ENCODE data around the gene SRSF2.
A peak's percentile ranks its signal among the peaks of the same experiment; 100 is the strongest.
"Not testable (repeated sequence)": the region's sequence is repeated elsewhere in the genome, so short reads cannot be mapped to it uniquely, and the experiment has no call there.

Gene SRSF2

GRCh38 chr17:76726231-76726775 is 10.8 kb downstream of the SRSF2 start, which contains the start of gene JMJD6:
Gene JMJD6 (minus strand): TSS chr17:76726606. CDS start chr17:76726475, 131 bp downstream.
- Histone ChIP-seq H3K27me3 (ENCODE audit: control insufficient read depth, insufficient read depth, low read length) (no peaks in the 10 kb centered on the region), H3K36me3 (ENCODE audit: control insufficient read depth, low read depth, low read length) (peaks cover 28% of the 10 kb centered on the region), H3K27ac (ENCODE audit: low read length) (peak within 1 kb of the TSS; percentile 90), H3K9ac (ENCODE audit: low read length) (peak within 1 kb of the TSS; percentile 94), H3K4me3 (ENCODE audit: low read length) (peak within 1 kb of the TSS; percentile 88), H3K9me3 (ENCODE audit: control insufficient read depth, low read depth, low read length) (no peaks in the 10 kb centered on the region), H3K4me1 (ENCODE audit: control insufficient read depth, low read depth, low read length) (peaks cover 9% of the 10 kb centered on the region)

DNA sequence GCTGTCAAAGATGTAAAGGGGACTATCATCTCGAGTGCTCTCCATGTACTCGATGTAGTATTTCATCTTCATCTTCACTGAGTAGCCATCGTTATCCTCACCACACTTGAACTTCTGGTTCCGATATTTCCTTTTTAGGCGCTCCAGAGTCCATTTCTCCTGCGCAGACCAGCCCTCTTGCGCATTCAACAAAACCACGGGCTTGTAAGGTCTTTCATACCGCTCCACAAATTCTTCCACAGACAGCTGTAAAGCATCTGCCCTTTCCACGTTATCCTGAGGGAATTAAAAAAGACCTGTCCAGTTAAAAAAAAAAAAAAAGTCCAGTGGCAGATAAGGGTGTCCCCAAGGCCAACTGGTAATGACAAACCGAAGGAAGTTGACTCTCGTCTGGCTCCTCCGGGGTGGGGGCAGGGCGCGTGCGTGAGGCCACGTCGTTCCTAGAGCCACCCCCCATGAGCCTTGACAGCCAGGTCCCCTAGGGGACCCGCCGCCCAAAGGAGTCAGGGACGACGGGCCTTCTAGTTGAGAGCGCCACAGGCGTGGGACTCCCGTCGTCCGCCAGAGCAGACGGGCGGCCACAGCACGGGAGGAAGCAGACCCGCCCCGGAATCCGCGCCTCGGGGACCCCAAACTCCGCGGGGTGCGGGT is 11.4 kb downstream of the SRSF2 start:
- Histone ChIP-seq H3K4me1 (ENCODE audit: control insufficient read depth, low read depth, low read length) (peaks cover 9% of the 10 kb centered on the region), H3K9me3 (ENCODE audit: control insufficient read depth, low read depth, low read length) (no peaks in the 10 kb centered on the region), H3K4me3 (ENCODE audit: low read length) (peak overlapping the region; percentile 88), H3K36me3 (ENCODE audit: control insufficient read depth, low read depth, low read length) (peaks cover 33% of the 10 kb centered on the region), H3K27me3 (ENCODE audit: control insufficient read depth, insufficient read depth, low read length) (no peaks in the 10 kb centered on the region), H3K9ac (ENCODE audit: low read length) (peak overlapping the region; percentile 59), H3K27ac (ENCODE audit: low read length) (no peak overlapping the region)

- Histone ChIP-seq H3K9me3 (ENCODE audit: control insufficient read depth, low read depth, low read length) (no peaks in the 10 kb centered on the region), H3K4me1 (ENCODE audit: control insufficient read depth, low read depth, low read length) (peaks cover 9% of the 10 kb centered on the region), H3K27ac (ENCODE audit: low read length) (no peak overlapping the region), H3K36me3 (ENCODE audit: control insufficient read depth, low read depth, low read length) (peaks cover 48% of the 10 kb centered on the region), H3K27me3 (ENCODE audit: control insufficient read depth, insufficient read depth, low read length) (no peaks in the 10 kb centered on the region), H3K4me3 (ENCODE audit: low read length) (no peak overlapping the region), H3K9ac (ENCODE audit: low read length) (no peak overlapping the region)
Observed at GRCh38 chr17:76723812-76724211, 13.3 kb downstream of the SRSF2 start.

GRCh38 chr17:76722977-76723376 is 14.2 kb downstream of the SRSF2 start:
- not testable (repeated sequence) for H3K4me1 ChIP-seq (ENCODE audit: control insufficient read depth, low read depth, low read length); H3K4me3 ChIP-seq (ENCODE audit: low read length); H3K27ac ChIP-seq (ENCODE audit: low read length); H3K27me3 ChIP-seq (ENCODE audit: control insufficient read depth, insufficient read depth, low read length); H3K9me3 ChIP-seq (ENCODE audit: control insufficient read depth, low read depth, low read length); H3K9ac ChIP-seq (ENCODE audit: low read length)
- H3K36me3 ChIP-seq (ENCODE audit: control insufficient read depth, low read depth, low read length): peaks cover 56% of the 10 kb centered on the region

DNA sequence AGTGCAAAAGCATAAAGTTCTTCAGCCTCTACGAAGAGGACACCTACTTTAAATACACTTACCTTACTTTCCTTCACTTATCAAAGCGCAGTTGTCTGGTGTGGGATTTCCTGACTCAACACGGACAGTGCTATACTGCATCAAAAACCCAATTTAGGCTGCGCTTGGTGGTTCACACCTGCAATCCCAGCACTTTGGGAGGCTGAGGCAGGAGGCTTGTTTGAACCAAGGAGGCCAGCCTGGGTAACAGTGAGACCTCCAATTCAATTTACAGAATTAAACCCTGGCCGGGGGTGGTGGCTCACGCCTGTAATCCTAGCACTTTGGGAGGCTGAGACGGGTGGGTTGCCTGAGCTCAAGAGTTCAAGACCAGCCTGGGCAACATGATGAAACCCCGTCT is 14.9 kb downstream of the SRSF2 start:
- Histone ChIP-seq H3K9me3 (ENCODE audit: control insufficient read depth, low read depth, low read length) (no peaks in the 10 kb centered on the region), H3K4me1 (ENCODE audit: control insufficient read depth, low read depth, low read length) (peaks cover 3% of the 10 kb centered on the region), H3K4me3 (ENCODE audit: low read length) (no peak overlapping the region), H3K36me3 (ENCODE audit: control insufficient read depth, low read depth, low read length) (peaks cover 56% of the 10 kb centered on the region), H3K9ac (ENCODE audit: low read length) (no peak overlapping the region), H3K27me3 (ENCODE audit: control insufficient read depth, insufficient read depth, low read length) (no peaks in the 10 kb centered on the region), H3K27ac (ENCODE audit: low read length) (no peak overlapping the region)

- Histone ChIP-seq H3K9me3 (ENCODE audit: control insufficient read depth, low read depth, low read length) (no peaks in the 10 kb centered on the region), H3K4me3 (ENCODE audit: low read length) (no peak overlapping the region), H3K36me3 (ENCODE audit: control insufficient read depth, low read depth, low read length) (peaks cover 58% of the 10 kb centered on the region), H3K4me1 (ENCODE audit: control insufficient read depth, low read depth, low read length) (peaks cover 3% of the 10 kb centered on the region), H3K9ac (ENCODE audit: low read length) (no peak overlapping the region), H3K27me3 (ENCODE audit: control insufficient read depth, insufficient read depth, low read length) (no peaks in the 10 kb centered on the region), H3K27ac (ENCODE audit: low read length) (no peak overlapping the region)
Observed at GRCh38 chr17:76721463-76721862, 15.7 kb downstream of the SRSF2 start.

DNA sequence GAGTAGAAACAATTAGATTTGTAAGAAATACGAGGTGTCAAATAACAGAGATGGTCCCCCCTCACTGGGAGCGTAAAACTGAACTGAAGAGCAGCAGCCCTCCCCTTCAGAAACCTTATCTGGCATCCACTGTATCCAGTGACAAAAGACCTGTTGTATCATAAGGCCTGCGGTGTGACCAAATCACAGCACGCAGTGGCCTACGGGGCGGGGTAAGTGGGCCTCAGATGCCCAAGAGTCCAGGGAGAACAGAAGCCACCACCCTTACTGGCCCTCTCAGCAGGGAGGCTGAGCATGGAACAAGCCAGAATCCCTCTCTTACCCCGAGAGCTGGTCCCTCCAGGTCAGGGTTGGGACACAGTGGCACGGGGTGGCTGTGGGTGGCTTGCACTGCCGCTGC is 16.2 kb downstream of the SRSF2 start:
- no peak overlapping the region for H3K9ac ChIP-seq (ENCODE audit: low read length)
- H3K27ac ChIP-seq (ENCODE audit: low read length): no peak overlapping the region
- H3K4me3 ChIP-seq (ENCODE audit: low read length): no peak overlapping the region
- H3K9me3 ChIP-seq (ENCODE audit: control insufficient read depth, low read depth, low read length): no peaks in the 10 kb centered on the region
- no peaks in the 10 kb centered on the region for H3K27me3 ChIP-seq (ENCODE audit: control insufficient read depth, insufficient read depth, low read length)
- peaks cover 3% of the 10 kb centered on the region for H3K4me1 ChIP-seq (ENCODE audit: control insufficient read depth, low read depth, low read length)
- H3K36me3 ChIP-seq (ENCODE audit: control insufficient read depth, low read depth, low read length): peaks cover 63% of the 10 kb centered on the region

DNA sequence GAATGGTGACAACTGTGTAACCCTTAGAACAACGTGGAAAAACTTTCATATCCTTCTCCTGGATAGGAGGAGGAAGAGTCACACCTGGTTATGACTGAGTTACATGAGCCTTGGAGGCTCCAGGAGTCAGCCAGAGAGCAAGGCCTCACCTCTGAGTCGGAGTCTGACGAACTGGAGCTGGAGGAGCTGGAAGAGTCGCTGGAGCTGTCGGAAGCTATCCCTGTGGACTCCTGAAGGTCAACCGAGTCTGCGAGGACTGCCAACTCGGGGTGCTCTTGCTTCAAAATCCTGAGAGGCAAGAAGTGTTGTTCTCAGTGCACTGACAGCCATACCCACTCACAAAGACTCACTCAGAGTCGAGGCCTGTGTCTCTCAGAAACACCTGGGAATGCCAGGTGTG is 16.9 kb downstream of the SRSF2 start:
- no peak overlapping the region for H3K4me3 ChIP-seq (ENCODE audit: low read length)
- H3K9ac ChIP-seq (ENCODE audit: low read length): no peak overlapping the region
- H3K27ac ChIP-seq (ENCODE audit: low read length): no peak overlapping the region
- H3K9me3 ChIP-seq (ENCODE audit: control insufficient read depth, low read depth, low read length): no peaks in the 10 kb centered on the region
- H3K36me3 ChIP-seq (ENCODE audit: control insufficient read depth, low read depth, low read length): peaks cover 67% of the 10 kb centered on the region
- H3K27me3 ChIP-seq (ENCODE audit: control insufficient read depth, insufficient read depth, low read length): no peaks in the 10 kb centered on the region
- H3K4me1 ChIP-seq (ENCODE audit: control insufficient read depth, low read depth, low read length): no peaks in the 10 kb centered on the region

DNA sequence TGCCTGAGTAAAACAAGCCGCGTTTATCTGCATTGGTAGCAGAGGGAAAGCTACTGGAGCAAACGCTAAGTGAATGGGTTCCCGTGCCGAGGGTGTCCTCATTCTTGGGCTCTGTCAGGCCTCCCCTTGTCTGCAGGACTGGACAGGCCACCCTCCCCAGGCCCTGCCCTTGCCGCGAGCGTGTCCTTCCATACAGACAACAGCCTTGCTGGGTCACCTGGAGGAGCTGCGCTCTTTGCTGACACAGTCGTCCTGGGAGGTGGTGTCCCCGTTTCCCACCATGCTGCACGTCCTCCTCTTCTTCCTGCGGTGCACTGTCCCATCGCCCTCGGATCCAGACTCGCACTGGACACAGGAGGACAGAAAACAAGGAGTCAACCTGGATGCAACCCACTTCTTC is 18.6 kb downstream of the SRSF2 start:
- Histone ChIP-seq H3K9me3 (ENCODE audit: control insufficient read depth, low read depth, low read length) (no peaks in the 10 kb centered on the region), H3K9ac (ENCODE audit: low read length) (no peak overlapping the region), H3K27ac (ENCODE audit: low read length) (no peak overlapping the region), H3K4me1 (ENCODE audit: control insufficient read depth, low read depth, low read length) (no peaks in the 10 kb centered on the region), H3K27me3 (ENCODE audit: control insufficient read depth, insufficient read depth, low read length) (no peaks in the 10 kb centered on the region), H3K4me3 (ENCODE audit: low read length) (no peak overlapping the region), H3K36me3 (ENCODE audit: control insufficient read depth, low read depth, low read length) (peaks cover 60% of the 10 kb centered on the region)

- Histone ChIP-seq H3K9me3 (ENCODE audit: control insufficient read depth, low read depth, low read length) (no peaks in the 10 kb centered on the region), H3K36me3 (ENCODE audit: control insufficient read depth, low read depth, low read length) (peaks cover 49% of the 10 kb centered on the region), H3K9ac (ENCODE audit: low read length) (no peak overlapping the region), H3K27ac (ENCODE audit: low read length) (no peak overlapping the region), H3K4me3 (ENCODE audit: low read length) (no peak overlapping the region), H3K4me1 (ENCODE audit: control insufficient read depth, low read depth, low read length) (no peaks in the 10 kb centered on the region), H3K27me3 (ENCODE audit: control insufficient read depth, insufficient read depth, low read length) (no peaks in the 10 kb centered on the region)
Observed at GRCh38 chr17:76716839-76717215, 20.3 kb downstream of the SRSF2 start.

- Histone ChIP-seq H3K4me3 (ENCODE audit: low read length) (no peak overlapping the region), H3K36me3 (ENCODE audit: control insufficient read depth, low read depth, low read length) (peaks cover 44% of the 10 kb centered on the region), H3K27ac (ENCODE audit: low read length) (no peak overlapping the region), H3K9ac (ENCODE audit: low read length) (no peak overlapping the region), H3K27me3 (ENCODE audit: control insufficient read depth, insufficient read depth, low read length) (no peaks in the 10 kb centered on the region), H3K4me1 (ENCODE audit: control insufficient read depth, low read depth, low read length) (peaks cover 3% of the 10 kb centered on the region), H3K9me3 (ENCODE audit: control insufficient read depth, low read depth, low read length) (no peaks in the 10 kb centered on the region)
Observed at GRCh38 chr17:76716146-76716838, 20.8 kb downstream of the SRSF2 start.

- Histone ChIP-seq H3K4me3 (ENCODE audit: low read length) (no peak overlapping the region), H3K27me3 (ENCODE audit: control insufficient read depth, insufficient read depth, low read length) (no peaks in the 10 kb centered on the region), H3K27ac (ENCODE audit: low read length) (no peak overlapping the region), H3K9me3 (ENCODE audit: control insufficient read depth, low read depth, low read length) (no peaks in the 10 kb centered on the region), H3K9ac (ENCODE audit: low read length) (no peak overlapping the region), H3K4me1 (ENCODE audit: control insufficient read depth, low read depth, low read length) (peaks cover 6% of the 10 kb centered on the region), H3K36me3 (ENCODE audit: control insufficient read depth, low read depth, low read length) (peaks cover 36% of the 10 kb centered on the region)
Observed at GRCh38 chr17:76715496-76715830, 21.7 kb downstream of the SRSF2 start.
